Esophagus muscularis mucosa (tissue), 4 donors: ENCODE results near the gene CD22. TPM values are rescaled to one million over a fixed set of nuclear protein-coding genes. Genes with fewer than 3 reads are reported as not detected.

Source experiments
- DNase-seq: peaks from one replicate; pipeline ENCODE4 v3.0.0-alpha.2; 2017; ENCODE audit errors: extremely low spot score
- H3K27ac ChIP-seq, 4 donors: fragments of 200-600 bp; sonication (generic); replicated peaks in 1 of 4; 1 replicate in 3 of 4; 2 replicates in 1 of 4; pipeline ENCODE4 v1.5.1; 2016 to 2019; ENCODE audit warnings: mild to moderate bottlenecking in 1 of 4
- H3K27me3 ChIP-seq, 4 donors: fragments of 200-600 bp; sonication (generic); one replicate each; pipeline versions ENCODE4 v1.5.1 to v1.6.0; 2016 to 2019
- H3K36me3 ChIP-seq, 4 donors: fragments of 200-600 bp; sonication (generic); one replicate each; pipeline ENCODE4 v1.5.1; 2016 to 2019
- H3K4me1 ChIP-seq, 4 donors: fragments of 200-600 bp; sonication (generic); one replicate each; pipeline ENCODE4 v1.5.1; 2016 to 2019
- H3K4me3 ChIP-seq, 4 donors: fragments of 200-600 bp; sonication (generic); 1 replicate in 2 of 4; 2 replicates in 2 of 4; pipeline ENCODE4 v1.5.1; 2016 to 2019; ENCODE audit warnings: mild to moderate bottlenecking in 4 of 4, moderate library complexity in 1 of 4
- H3K9me3 ChIP-seq, 4 donors: fragments of 200-600 bp; sonication (generic); 1 replicate in 3 of 4; 2 replicates in 1 of 4; pipeline ENCODE4 v1.5.1; 2016 to 2019
- CTCF ChIP-seq, 3 experiments: fragments of 200-600 bp in 2 of 3; fragments of 450-650 bp in 1 of 3; sonication (generic) in 2 of 3; IDR thresholded peaks; one replicate each; pipeline ENCODE4 v1.5.1; 2017 to 2019; ENCODE audit warnings: antibody characterized with exemption in 3 of 3, mild to moderate bottlenecking in 2 of 3, moderate library complexity in 1 of 3
- EP300 ChIP-seq: sonication (generic); formaldehyde crosslinking; IDR thresholded peaks from one replicate; pipeline ENCODE4 v1.6.1; 2017; ENCODE audit warnings: antibody characterized with exemption
- POLR2A ChIP-seq: fragments of 450-650 bp; IDR thresholded peaks from one replicate; pipeline ENCODE4 v1.6.1; 2017; ENCODE audit warnings: antibody characterized with exemption, moderate library complexity, mild to moderate bottlenecking, low read depth
- POLR2AphosphoS5 ChIP-seq, 2 donors: sonication (generic); formaldehyde crosslinking; IDR thresholded peaks; one replicate each; pipeline ENCODE4 v1.6.1; 2017; ENCODE audit warnings: antibody characterized with exemption in 2 of 2
- WGBS: methylation state at CpG from one replicate; pipeline ENCODE4 v1.1.5; 2018; 5-methylcytosine and 5-hydroxymethylcytosine counted together
- intact Hi-C: fragments of 100-400 bp; cut with DNase I; formaldehyde crosslinking; loops from one replicate; pipeline ENCODE4 v1.15.1; 2023
- total RNA-seq, 4 donors: library from RNA; depleted of rRNA; stranded (reverse); fragments of >200 nt; gene quantifications; one replicate each; pipeline versions ENCODE4 v1.1.0 to v1.2.1, GENCODE V29; 2016

Gene CD22
- total RNA-seq, 4 donors from 2014 or later: 2.3 to 12.5 (median 3.7) TPM

- peaks cover 0 to 69% (median 0%) of the 10 kb centered on the region in 4 donors for H3K27me3 ChIP-seq
- H3K36me3 ChIP-seq: no peaks in the 10 kb centered on the region
- H3K9me3 ChIP-seq: no peaks in the 10 kb centered on the region
- H3K4me3 ChIP-seq: no peak overlapping the region
- 70% methylated on average over 11 of the region's 12 CpGs for WGBS
- no peaks in the 10 kb centered on the region for H3K4me1 ChIP-seq
- no peak overlapping the region for H3K27ac ChIP-seq
- TF ChIP-seq POLR2A (no peak), POLR2AphosphoS5 (IDR thresholded peaks at IDR 0.05) (no peak), EP300 (no peak)
- intact Hi-C loops: no loop called here
- no peak for DNase-seq
Measured at GRCh38 chr19:35332817-35333216, 3.8 kb downstream of the CD22 start.

- no peak for DNase-seq
- Histone ChIP-seq H3K4me3 (no peak overlapping the region), H3K4me1 (no peaks in the 10 kb centered on the region), H3K9me3 (no peaks in the 10 kb centered on the region), H3K27ac (no peak overlapping the region), H3K27me3 (peaks cover 0 to 63% (median 0%) of the 10 kb centered on the region in 4 donors), H3K36me3 (no peaks in the 10 kb centered on the region)
- TF ChIP-seq EP300 (no peak), POLR2A (no peak), POLR2AphosphoS5 (IDR thresholded peaks at IDR 0.05) (no peak), CTCF (IDR thresholded peaks at IDR 0.05) (no peak)
- intact Hi-C loops: no loop called here
- 79% methylated on average over 10 of the region's 10 CpGs for WGBS
Measured at GRCh38 chr19:35334144-35334753, 5.3 kb downstream of the CD22 start.

GRCh38 chr19:35336166-35336955 lies 7.4 kb downstream of the CD22 start:
- 90% methylated on average over 16 of the region's 21 CpGs for WGBS
- TF ChIP-seq EP300 (no peak), CTCF (IDR thresholded peaks at IDR 0.05) (no peak), POLR2A (no peak), POLR2AphosphoS5 (IDR thresholded peaks at IDR 0.05) (no peak)
- DNase-seq: no peak

GRCh38 chr19:35337097-35337983 lies 8.4 kb downstream of the CD22 start:
- no peaks in the 10 kb centered on the region for H3K4me1 ChIP-seq
- intact Hi-C loops: no loop called here
- 81% methylated on average over 22 of the region's 25 CpGs for WGBS
- H3K27me3 ChIP-seq: peaks cover 0 to 44% (median 0%) of the 10 kb centered on the region in 4 donors
- H3K27ac ChIP-seq: no peak overlapping the region
- H3K4me3 ChIP-seq: no peak overlapping the region
- H3K36me3 ChIP-seq: no peaks in the 10 kb centered on the region
- no peaks in the 10 kb centered on the region for H3K9me3 ChIP-seq
- TF ChIP-seq POLR2A (no peak), CTCF (IDR thresholded peaks at IDR 0.05) (no peak), EP300 (no peak), POLR2AphosphoS5 (IDR thresholded peaks at IDR 0.05) (no peak)
- DNase-seq: no peak

More at GRCh38 chr19:35336166-35336955, 7.4 kb downstream of the CD22 start:
- Histone ChIP-seq H3K9me3 (no peaks in the 10 kb centered on the region), H3K4me3 (no peak overlapping the region), H3K27me3 (peaks cover 0 to 54% (median 0%) of the 10 kb centered on the region in 4 donors), H3K36me3 (no peaks in the 10 kb centered on the region), H3K4me1 (no peaks in the 10 kb centered on the region), H3K27ac (no peak overlapping the region)
- intact Hi-C loops: no loop called here

- H3K4me1 ChIP-seq: no peaks in the 10 kb centered on the region
- TF ChIP-seq POLR2A (no peak), EP300 (no peak), POLR2AphosphoS5 (IDR thresholded peaks at IDR 0.05) (no peak), CTCF (IDR thresholded peaks at IDR 0.05) (no peak)
- peaks cover 0 to 38% (median 0%) of the 10 kb centered on the region in 4 donors for H3K27me3 ChIP-seq
- no peak for DNase-seq
- H3K9me3 ChIP-seq: no peaks in the 10 kb centered on the region
- no peaks in the 10 kb centered on the region for H3K36me3 ChIP-seq
- intact Hi-C loops: no loop called here
- H3K4me3 ChIP-seq: no peak overlapping the region
- WGBS: 91% methylated on average over 13 of the region's 13 CpGs
- H3K27ac ChIP-seq: no peak overlapping the region
Measured at GRCh38 chr19:35337984-35338296, 9.0 kb downstream of the CD22 start.
